Keratinocyte (primary cell): ENCODE results near the gene FBXO17. TPM values are rescaled to one million over a fixed set of nuclear protein-coding genes. Genes with fewer than 3 reads are reported as not detected.

Experiments used
- DNase-seq: peaks from one replicate; pipeline ENCODE4 v3.0.0-alpha.2; 2011; ENCODE audit warnings: low read depth, missing footprints, low spot score
- FAIRE-seq: peaks from 2 replicates; lab custom pipeline; 2011; peaks lifted over from hg19 to GRCh38; lab: Jason Lieb, UNC
- H2AFZ ChIP-seq: 2 replicates; pipeline ENCODE4 v1.6.0; 2012; ENCODE audit warnings: low read length, control low read depth, inconsistent platforms; ENCODE audit not compliant: control insufficient read depth
- H3K27ac ChIP-seq: 2 replicates; pipeline ENCODE4 v1.5.1; 2011; ENCODE audit warnings: low read length; ENCODE audit not compliant: control insufficient read depth, insufficient read depth
- H3K27me3 ChIP-seq: 3 replicates; pipeline ENCODE4 v1.6.0; 2011; ENCODE audit warnings: low read length; ENCODE audit not compliant: control insufficient read depth, insufficient read depth; ENCODE audit errors: extremely low read depth
- H3K36me3 ChIP-seq, 2 experiments: 2 replicates in 1 of 2; 3 replicates in 1 of 2; pipeline ENCODE4 v1.5.1; 2011; ENCODE audit warnings: low read length in 2 of 2, mild to moderate bottlenecking in 1 of 2; ENCODE audit not compliant: control insufficient read depth in 2 of 2, insufficient read depth in 2 of 2; ENCODE audit errors: extremely low read depth in 1 of 2
- H3K4me1 ChIP-seq: 3 replicates; pipeline ENCODE4 v1.5.1; 2011; ENCODE audit warnings: low read length; ENCODE audit not compliant: control insufficient read depth, insufficient read depth; ENCODE audit errors: extremely low read depth
- H3K4me2 ChIP-seq: 3 replicates; pipeline ENCODE4 v1.6.0; 2011; ENCODE audit warnings: low read depth, low read length; ENCODE audit not compliant: control insufficient read depth, insufficient read depth; ENCODE audit errors: extremely low read depth
- H3K4me3 ChIP-seq, 3 experiments: fragments of 200-600 bp in 1 of 3; sonication (generic) in 1 of 3; 2 replicates in 2 of 3; 3 replicates in 1 of 3; pipeline ENCODE4 v1.5.1; 2011 to 2016; ENCODE audit warnings: low read length in 3 of 3, mild to moderate bottlenecking in 3 of 3, control low read depth in 2 of 3, inconsistent platforms in 1 of 3, low read depth in 1 of 3, mixed read lengths in 1 of 3, mixed run types in 1 of 3, moderate library complexity in 1 of 3; ENCODE audit not compliant: control insufficient read depth in 2 of 3, insufficient read depth in 2 of 3; ENCODE audit errors: extremely low read depth in 1 of 3
- H3K79me2 ChIP-seq: 2 replicates; pipeline ENCODE4 v1.6.0; 2012; ENCODE audit warnings: low read length; ENCODE audit not compliant: control insufficient read depth, insufficient read depth
- H3K9ac ChIP-seq: 3 replicates; pipeline ENCODE4 v1.6.0; 2011; ENCODE audit warnings: low read length; ENCODE audit not compliant: control insufficient read depth, insufficient read depth; ENCODE audit errors: extremely low read depth
- H3K9me1 ChIP-seq: 3 replicates; pipeline ENCODE4 v1.6.0; 2011; ENCODE audit warnings: low read length; ENCODE audit not compliant: control insufficient read depth, insufficient read depth; ENCODE audit errors: extremely low read depth
- H3K9me3 ChIP-seq: 2 replicates; pipeline ENCODE4 v1.5.1; 2012; ENCODE audit warnings: low read depth, low read length; ENCODE audit not compliant: control insufficient read depth
- H4K20me1 ChIP-seq: 3 replicates; pipeline ENCODE4 v1.6.0; 2011; ENCODE audit warnings: low read length; ENCODE audit not compliant: control insufficient read depth, insufficient read depth; ENCODE audit errors: extremely low read depth
- CTCF ChIP-seq, 3 experiments: IDR thresholded peaks in 1 of 3; conservative IDR thresholded peaks in 1 of 3; optimal IDR thresholded peaks in 1 of 3; 2 replicates in 2 of 3; 3 replicates in 1 of 3; pipeline versions ENCODE3 to v1.5.1; 2011; ENCODE audit warnings: low read length in 3 of 3, mild to moderate bottlenecking in 3 of 3, moderate library complexity in 2 of 3, control low read depth in 1 of 3, inconsistent platforms in 1 of 3; ENCODE audit not compliant: insufficient read depth in 2 of 3; ENCODE audit errors: extremely low read depth in 1 of 3
- EZH2 ChIP-seq: IDR thresholded peaks from one replicate; pipeline ENCODE4 v1.6.1; 2012; ENCODE audit warnings: inconsistent platforms, mild to moderate bottlenecking, low read length, moderate library complexity
- dilution Hi-C: fragments of 300-500 bp; cut with MboI; formaldehyde crosslinking; loops from one replicate; pipeline ENCODE4 v1.7.0; 2020; ENCODE audit warnings: low sequenced_read_pairs; ENCODE audit not compliant: extremely low pct_ligation_motif_present
- polyA plus RNA-seq, 5 experiments: library from polyadenylated mRNA; depleted of rRNA in 3 of 5; stranded (reverse) in 3 of 5; stranded (forward) in 1 of 5; unstranded in 1 of 5; fragments of >200 nt; gene quantifications; 1 replicate in 1 of 5; 2 replicates in 3 of 5; 3 replicates in 1 of 5; pipeline versions ENCODE4 v1.2.1 to v1.2.3, GENCODE V29; 2011 to 2012; ENCODE audit warnings: missing spikeins in 2 of 5, low read depth in 1 of 5, low replicate concordance in 1 of 5

FBXO17 gene
- polyA plus RNA-seq, 1 donor (not counting 4 experiments of a cell fraction or from before 2014, with no cell fraction given), result 5.4 TPM

- H3K79me2 ChIP-seq, result no peaks in the 10 kb centered on the region
- no peaks in the 10 kb centered on the region for H3K9me1 ChIP-seq
- H4K20me1 ChIP-seq, result no peaks in the 10 kb centered on the region
- no peak overlapping the region for H3K9ac ChIP-seq
- DNase-seq (no peak), FAIRE-seq (no peak)
- H3K9me3 ChIP-seq, result no peaks in the 10 kb centered on the region
- dilution Hi-C loops, result no loop called here
- no peak overlapping the region for H3K27ac ChIP-seq
- peaks cover 0 to 2% of the 10 kb centered on the region in 2 experiments for H3K36me3 ChIP-seq
- no peak overlapping the region for H2AFZ ChIP-seq
- no peak overlapping the region for H3K4me3 ChIP-seq
- TF ChIP-seq EZH2 (no peak), CTCF (optimal IDR thresholded peaks at IDR 0.05 in 1 of 3, IDR thresholded peaks at IDR 0.05 in 1 of 3, conservative IDR thresholded peaks at IDR 0.05 in 1 of 3; ENCODE audit: extremely low read depth in 1 of 3, insufficient read depth in 2 of 3, low read length in 3 of 3) (no peak)
- no peaks in the 10 kb centered on the region for H3K4me1 ChIP-seq
- H3K27me3 ChIP-seq, result no peaks in the 10 kb centered on the region
- no peak overlapping the region for H3K4me2 ChIP-seq
Measured at GRCh38 chr19:38956264-38956663, 19.3 kb downstream of the FBXO17 start.

- no peaks in the 10 kb centered on the region for H3K9me3 ChIP-seq
- TF ChIP-seq CTCF (optimal IDR thresholded peaks at IDR 0.05 in 1 of 3, IDR thresholded peaks at IDR 0.05 in 1 of 3, conservative IDR thresholded peaks at IDR 0.05 in 1 of 3; ENCODE audit: extremely low read depth in 1 of 3, insufficient read depth in 2 of 3, low read length in 3 of 3), result no peak
- no peak overlapping the region for H3K9ac ChIP-seq
- H3K79me2 ChIP-seq, result no peaks in the 10 kb centered on the region
- no peak overlapping the region for H3K4me3 ChIP-seq
- H3K4me2 ChIP-seq, result no peak overlapping the region
- no peak overlapping the region for H3K27ac ChIP-seq
- peaks cover 0 to 2% of the 10 kb centered on the region in 2 experiments for H3K36me3 ChIP-seq
- H3K4me1 ChIP-seq, result peaks cover 3% of the 10 kb centered on the region
- H4K20me1 ChIP-seq, result no peaks in the 10 kb centered on the region
- H3K27me3 ChIP-seq, result no peaks in the 10 kb centered on the region
- dilution Hi-C loops, result no loop called here
- no peaks in the 10 kb centered on the region for H3K9me1 ChIP-seq
- no peak for FAIRE-seq
- no peak overlapping the region for H2AFZ ChIP-seq
- no peak for DNase-seq
Measured at GRCh38 chr19:38953677-38954076, 21.9 kb downstream of the FBXO17 start.
